ENCODE measurements around the gene TECTB.
A peak's percentile ranks its signal among the peaks of the same experiment; 100 is the strongest.

TECTB gene

GRCh38 chr10:112275512-112276245 is 7.5 kb upstream of the TECTB start:
- no peak for DNase-seq

GRCh38 chr10:112278871-112279270 is 4.3 kb upstream of the TECTB start:
- no peak for DNase-seq

GRCh38 chr10:112279433-112279832 is 3.8 kb upstream of the TECTB start:
- DNase-seq, result no peak

GRCh38 chr10:112280205-112280921 is 2.8 kb upstream of the TECTB start:
- no peak for DNase-seq

- DNase-seq, result no peak
Measured at GRCh38 chr10:112282086-112282485, 1.1 kb upstream of the TECTB start.

GRCh38 chr10:112286837-112287818 is 3.9 kb downstream of the TECTB start:
- DNase-seq, result no peak

- no peak for DNase-seq
Measured at GRCh38 chr10:112287844-112288243, 4.6 kb downstream of the TECTB start.

- DNase-seq, result no peak
Measured at GRCh38 chr10:112288486-112288885, 5.3 kb downstream of the TECTB start.

GRCh38 chr10:112289373-112290053 is 6.3 kb downstream of the TECTB start:
- no peak for DNase-seq

GRCh38 chr10:112290054-112290373 is 6.8 kb downstream of the TECTB start:
- DNase-seq, result no peak

- DNase-seq, result no peak
Measured at GRCh38 chr10:112294169-112294568, 11.0 kb downstream of the TECTB start.

- no peak for DNase-seq
Measured at GRCh38 chr10:112295853-112296830, 12.9 kb downstream of the TECTB start.

- no peak for DNase-seq
Measured at GRCh38 chr10:112296908-112297331, 13.7 kb downstream of the TECTB start.

GRCh38 chr10:112298581-112298980 is 15.4 kb downstream of the TECTB start:
- no peak for DNase-seq

GRCh38 chr10:112299456-112299855 is 16.3 kb downstream of the TECTB start:
- no peak for DNase-seq

GRCh38 chr10:112302335-112302734 is 19.1 kb downstream of the TECTB start:
- no peak for DNase-seq

GRCh38 chr10:112303528-112303927 is 20.3 kb downstream of the TECTB start:
- no peak for DNase-seq

- no peak for DNase-seq
Measured at GRCh38 chr10:112304267-112304859, 21.2 kb downstream of the TECTB start.

GRCh38 chr10:112307358-112308124 is 24.3 kb downstream of the TECTB start:
- DNase-seq, result peak; percentile 6

- DNase-seq, result no peak
Measured at GRCh38 chr10:112308125-112308502, 24.9 kb downstream of the TECTB start.
